C4-2B (cell line): ENCODE results near the gene MED26.

Experiments used
- ZFX ChIP-seq: fragments of 450-650 bp; IDR thresholded peaks from 2 replicates; pipeline ENCODE4 v1.6.1; 2017
- TF ChIP-seq, protein P1 (sequence below): fragments of 450-650 bp; conservative IDR thresholded peaks from 2 replicates; pipeline ENCODE4 v1.5.1; 2017; ENCODE audit warnings: mild to moderate bottlenecking

- TF ChIP-seq, protein P1, sequence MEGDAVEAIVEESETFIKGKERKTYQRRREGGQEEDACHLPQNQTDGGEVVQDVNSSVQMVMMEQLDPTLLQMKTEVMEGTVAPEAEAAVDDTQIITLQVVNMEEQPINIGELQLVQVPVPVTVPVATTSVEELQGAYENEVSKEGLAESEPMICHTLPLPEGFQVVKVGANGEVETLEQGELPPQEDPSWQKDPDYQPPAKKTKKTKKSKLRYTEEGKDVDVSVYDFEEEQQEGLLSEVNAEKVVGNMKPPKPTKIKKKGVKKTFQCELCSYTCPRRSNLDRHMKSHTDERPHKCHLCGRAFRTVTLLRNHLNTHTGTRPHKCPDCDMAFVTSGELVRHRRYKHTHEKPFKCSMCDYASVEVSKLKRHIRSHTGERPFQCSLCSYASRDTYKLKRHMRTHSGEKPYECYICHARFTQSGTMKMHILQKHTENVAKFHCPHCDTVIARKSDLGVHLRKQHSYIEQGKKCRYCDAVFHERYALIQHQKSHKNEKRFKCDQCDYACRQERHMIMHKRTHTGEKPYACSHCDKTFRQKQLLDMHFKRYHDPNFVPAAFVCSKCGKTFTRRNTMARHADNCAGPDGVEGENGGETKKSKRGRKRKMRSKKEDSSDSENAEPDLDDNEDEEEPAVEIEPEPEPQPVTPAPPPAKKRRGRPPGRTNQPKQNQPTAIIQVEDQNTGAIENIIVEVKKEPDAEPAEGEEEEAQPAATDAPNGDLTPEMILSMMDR = no peak
- peak; percentile 90; the same call in 1 of the 2 replicates for TF ChIP-seq ZFX
These were observed 85.7 kb downstream of the MED26 start, which contains the start of gene CHERP for GRCh38 chr19:16542045-16542909.
